GM12875 (cell line): ENCODE results near the gene SOX6.

Source experiments
- H3K4me3 ChIP-seq: one replicate; pipeline ENCODE4 v1.5.1; 2011; ENCODE audit warnings: low read depth, low read length, control low read depth
- TF ChIP-seq, protein P1 (sequence below): IDR thresholded peaks from 2 replicates; pipeline ENCODE4 v1.5.1; 2011; ENCODE audit warnings: low read depth, mild to moderate bottlenecking, control low read depth, inconsistent platforms, low read length, moderate library complexity, borderline replicate concordance; ENCODE audit not compliant: insufficient read depth

The SOX6 gene

DNA sequence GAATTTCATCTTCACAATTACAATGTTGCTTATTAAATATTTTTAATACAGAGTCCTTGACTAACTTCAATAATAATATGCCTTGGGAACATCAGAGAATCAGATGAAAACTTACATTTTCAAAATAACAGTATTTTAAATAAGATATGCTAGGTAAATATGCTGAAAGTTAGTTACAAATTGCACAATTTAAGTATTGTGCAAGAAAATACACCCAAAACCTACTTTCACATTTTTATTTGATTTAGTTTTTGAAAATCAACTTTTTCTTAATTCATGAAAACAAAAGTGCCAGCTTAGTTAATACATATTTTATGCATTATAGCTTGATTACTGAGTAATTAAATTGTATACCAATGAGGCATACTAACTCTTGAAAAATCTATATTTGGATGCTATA lies 76.8 kb downstream of the SOX6 start:
- TF ChIP-seq, protein P1, sequence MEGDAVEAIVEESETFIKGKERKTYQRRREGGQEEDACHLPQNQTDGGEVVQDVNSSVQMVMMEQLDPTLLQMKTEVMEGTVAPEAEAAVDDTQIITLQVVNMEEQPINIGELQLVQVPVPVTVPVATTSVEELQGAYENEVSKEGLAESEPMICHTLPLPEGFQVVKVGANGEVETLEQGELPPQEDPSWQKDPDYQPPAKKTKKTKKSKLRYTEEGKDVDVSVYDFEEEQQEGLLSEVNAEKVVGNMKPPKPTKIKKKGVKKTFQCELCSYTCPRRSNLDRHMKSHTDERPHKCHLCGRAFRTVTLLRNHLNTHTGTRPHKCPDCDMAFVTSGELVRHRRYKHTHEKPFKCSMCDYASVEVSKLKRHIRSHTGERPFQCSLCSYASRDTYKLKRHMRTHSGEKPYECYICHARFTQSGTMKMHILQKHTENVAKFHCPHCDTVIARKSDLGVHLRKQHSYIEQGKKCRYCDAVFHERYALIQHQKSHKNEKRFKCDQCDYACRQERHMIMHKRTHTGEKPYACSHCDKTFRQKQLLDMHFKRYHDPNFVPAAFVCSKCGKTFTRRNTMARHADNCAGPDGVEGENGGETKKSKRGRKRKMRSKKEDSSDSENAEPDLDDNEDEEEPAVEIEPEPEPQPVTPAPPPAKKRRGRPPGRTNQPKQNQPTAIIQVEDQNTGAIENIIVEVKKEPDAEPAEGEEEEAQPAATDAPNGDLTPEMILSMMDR: no peak
- no peak overlapping the region for H3K4me3 ChIP-seq

DNA sequence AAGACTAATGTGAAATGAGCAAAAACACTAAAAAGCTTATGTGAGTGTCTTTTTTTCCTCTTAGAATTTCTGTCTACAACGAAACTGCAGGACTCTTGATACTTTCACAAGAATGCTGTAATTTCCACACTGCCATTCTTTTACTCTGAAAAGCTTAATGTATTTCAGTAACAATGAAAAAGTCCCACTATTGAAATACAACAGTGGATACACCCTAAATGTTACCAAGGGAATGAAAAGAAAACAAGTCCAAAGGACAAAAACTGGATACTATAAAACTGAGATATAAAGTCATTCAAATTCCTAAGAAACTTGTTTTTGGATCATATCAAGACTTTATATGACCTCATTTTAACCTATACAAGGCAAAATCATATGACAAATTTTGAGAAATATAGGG lies 77.4 kb downstream of the SOX6 start:
- H3K4me3 ChIP-seq: no peak overlapping the region
- TF ChIP-seq, protein P1: no peak

DNA sequence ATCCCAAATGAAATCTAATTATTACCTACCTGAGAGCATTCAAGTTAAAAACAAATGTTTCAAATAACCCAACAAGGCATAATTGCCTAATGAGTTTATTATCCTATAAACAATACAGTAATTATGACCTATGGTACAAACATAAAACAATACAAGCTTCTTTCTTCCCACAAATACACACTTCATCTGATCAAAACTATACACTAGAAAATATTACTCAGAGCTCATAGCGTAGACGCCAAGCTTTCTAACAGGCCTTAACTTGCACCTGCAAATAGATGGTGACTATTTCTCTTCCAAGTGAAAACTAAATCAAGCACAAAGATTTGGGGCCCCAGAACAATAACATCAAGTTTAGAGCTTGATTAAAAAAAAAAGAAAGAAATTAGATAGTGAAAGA lies 78.1 kb downstream of the SOX6 start:
- TF ChIP-seq, protein P1: no peak
- no peak overlapping the region for H3K4me3 ChIP-seq

DNA sequence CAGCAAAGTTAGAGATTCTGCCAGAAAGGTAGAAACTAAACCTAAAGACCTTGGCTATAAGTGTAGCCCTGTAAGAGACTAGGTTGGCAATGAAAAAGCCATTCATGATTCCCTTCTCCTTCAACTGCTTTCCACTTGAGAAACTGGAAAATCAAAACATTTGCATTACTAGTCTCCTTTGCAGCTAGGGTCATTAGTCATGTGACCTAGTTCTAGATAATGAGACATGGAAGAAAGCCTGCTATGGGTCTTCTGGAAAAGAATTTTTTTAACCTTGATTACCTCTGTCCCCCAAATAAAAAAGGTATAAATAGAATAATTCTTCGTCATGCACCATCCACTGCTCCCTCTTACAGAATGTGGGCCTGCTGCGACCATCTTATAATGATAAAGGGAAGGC lies 80.1 kb downstream of the SOX6 start:
- H3K4me3 ChIP-seq: no peak overlapping the region
- TF ChIP-seq, protein P1: no peak

DNA sequence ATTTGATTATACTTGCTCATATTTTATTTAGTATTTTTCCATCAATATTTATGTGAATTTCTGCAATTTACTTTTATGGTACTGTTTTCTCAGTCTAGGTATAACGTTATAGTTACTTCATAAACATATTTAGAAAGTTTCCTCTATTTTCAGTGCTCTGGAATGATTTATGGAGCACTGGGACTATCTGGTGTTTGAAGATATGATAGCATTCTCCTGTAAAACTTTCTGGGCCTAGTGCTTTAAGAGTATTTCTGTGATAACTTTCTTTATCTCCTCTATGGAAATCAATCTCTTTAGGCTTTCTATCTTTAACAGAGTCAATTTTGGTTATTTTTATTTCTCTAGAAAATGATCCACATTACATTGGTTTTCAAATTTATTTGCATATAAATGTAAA lies 85.1 kb downstream of the SOX6 start:
- TF ChIP-seq, protein P1: no peak

DNA sequence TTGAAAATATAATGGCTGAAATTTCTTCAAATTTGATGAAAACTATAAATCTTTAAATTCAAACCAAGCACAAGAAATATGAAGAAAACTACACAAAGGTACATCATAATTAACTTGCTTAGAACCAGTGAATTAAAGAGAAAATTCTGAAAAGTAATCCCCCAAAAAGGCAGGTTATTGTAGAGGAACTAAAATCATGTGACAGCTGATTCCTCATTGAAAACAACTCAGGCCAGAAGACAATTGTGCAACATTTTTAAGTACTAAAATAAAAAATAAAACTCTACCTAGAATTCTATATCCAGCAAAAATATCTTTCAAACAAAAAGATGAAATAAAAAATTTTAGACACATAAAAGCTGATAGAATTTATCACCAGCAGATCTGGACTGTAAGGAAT lies 90.3 kb downstream of the SOX6 start:
- H3K4me3 ChIP-seq: no peak overlapping the region
- TF ChIP-seq, protein P1: no peak

More for the DNA sequence above, 85.1 kb downstream of the SOX6 start:
- no peak overlapping the region for H3K4me3 ChIP-seq

DNA sequence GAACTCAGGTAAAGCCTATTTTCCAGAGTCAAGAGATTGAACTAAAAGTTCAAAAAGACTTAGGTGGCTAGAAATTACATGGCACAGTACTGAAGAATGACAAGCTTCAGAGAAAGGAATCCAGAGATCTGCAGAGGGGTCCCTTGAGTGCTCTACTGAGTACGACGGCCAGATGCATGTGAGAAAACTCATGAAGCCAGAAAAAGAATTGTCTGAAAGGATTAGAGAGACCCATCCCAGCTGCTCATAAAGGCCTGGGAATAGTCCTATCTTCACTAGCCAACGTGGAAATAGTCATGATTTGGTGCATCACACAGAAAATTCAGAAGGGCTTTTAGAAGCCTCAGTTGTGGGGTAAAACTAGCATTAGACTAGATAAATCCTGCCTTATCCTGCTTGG lies 91.3 kb downstream of the SOX6 start:
- no peak overlapping the region for H3K4me3 ChIP-seq
- TF ChIP-seq, protein P1: no peak
